Fibroblast of pulmonary artery (primary cell): Measurements from ENCODE around the gene TBC1D20.
"Not testable (repeated sequence)": the region's sequence is repeated elsewhere in the genome, so short reads cannot be mapped to it uniquely, and the experiment has no call there.

ENCODE experiments used
- DNase-seq: peaks from one replicate; pipeline ENCODE4 v3.0.0-alpha.2; 2010; ENCODE audit warnings: low read depth
- H3K4me3 ChIP-seq: replicated peaks from 2 replicates; pipeline ENCODE4 v1.5.1; 2011; ENCODE audit warnings: low read depth, mild to moderate bottlenecking, control low read depth, low read length, moderate library complexity
- TF ChIP-seq, protein P1 (sequence below): IDR thresholded peaks from 2 replicates; pipeline ENCODE4 v1.5.1; 2011; ENCODE audit warnings: mild to moderate bottlenecking, control low read depth, low read length, inconsistent platforms; ENCODE audit errors: missing control alignments

Gene TBC1D20

GRCh38 chr20:396619-397431 lies 65.5 kb downstream of the TBC1D20 start:
- TF ChIP-seq, protein P1, sequence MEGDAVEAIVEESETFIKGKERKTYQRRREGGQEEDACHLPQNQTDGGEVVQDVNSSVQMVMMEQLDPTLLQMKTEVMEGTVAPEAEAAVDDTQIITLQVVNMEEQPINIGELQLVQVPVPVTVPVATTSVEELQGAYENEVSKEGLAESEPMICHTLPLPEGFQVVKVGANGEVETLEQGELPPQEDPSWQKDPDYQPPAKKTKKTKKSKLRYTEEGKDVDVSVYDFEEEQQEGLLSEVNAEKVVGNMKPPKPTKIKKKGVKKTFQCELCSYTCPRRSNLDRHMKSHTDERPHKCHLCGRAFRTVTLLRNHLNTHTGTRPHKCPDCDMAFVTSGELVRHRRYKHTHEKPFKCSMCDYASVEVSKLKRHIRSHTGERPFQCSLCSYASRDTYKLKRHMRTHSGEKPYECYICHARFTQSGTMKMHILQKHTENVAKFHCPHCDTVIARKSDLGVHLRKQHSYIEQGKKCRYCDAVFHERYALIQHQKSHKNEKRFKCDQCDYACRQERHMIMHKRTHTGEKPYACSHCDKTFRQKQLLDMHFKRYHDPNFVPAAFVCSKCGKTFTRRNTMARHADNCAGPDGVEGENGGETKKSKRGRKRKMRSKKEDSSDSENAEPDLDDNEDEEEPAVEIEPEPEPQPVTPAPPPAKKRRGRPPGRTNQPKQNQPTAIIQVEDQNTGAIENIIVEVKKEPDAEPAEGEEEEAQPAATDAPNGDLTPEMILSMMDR: no peak
- no peak for DNase-seq
- no peak overlapping the region for H3K4me3 ChIP-seq

GRCh38 chr20:396252-396618 lies 66.1 kb downstream of the TBC1D20 start:
- TF ChIP-seq, protein P1: no peak
- no peak for DNase-seq
- no peak overlapping the region for H3K4me3 ChIP-seq

DNA sequence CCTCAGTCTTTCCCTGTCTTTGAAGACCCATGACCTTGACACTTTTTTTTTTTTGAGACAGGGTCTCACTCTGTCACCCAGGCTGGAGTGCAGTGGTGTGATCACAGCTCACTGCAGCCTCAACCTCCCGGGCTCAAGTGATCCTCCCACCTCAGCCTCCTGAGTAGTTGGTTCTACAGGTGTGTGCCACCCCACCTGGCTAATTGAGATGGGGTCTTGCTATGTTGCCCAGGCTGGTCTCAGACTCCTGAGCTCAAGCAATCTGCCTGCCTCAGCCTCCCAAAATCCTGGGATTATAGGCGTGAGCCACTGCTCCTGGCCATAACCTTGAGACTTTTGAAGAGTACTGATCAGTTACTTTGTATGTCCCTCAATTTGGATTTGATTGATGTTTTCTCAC lies 69.0 kb downstream of the TBC1D20 start:
- not testable (repeated sequence) for DNase-seq, H3K4me3 ChIP-seq

GRCh38 chr20:391041-391711 lies 71.2 kb downstream of the TBC1D20 start:
- TF ChIP-seq, protein P1: no peak
- no peak overlapping the region for H3K4me3 ChIP-seq
- no peak for DNase-seq

DNA sequence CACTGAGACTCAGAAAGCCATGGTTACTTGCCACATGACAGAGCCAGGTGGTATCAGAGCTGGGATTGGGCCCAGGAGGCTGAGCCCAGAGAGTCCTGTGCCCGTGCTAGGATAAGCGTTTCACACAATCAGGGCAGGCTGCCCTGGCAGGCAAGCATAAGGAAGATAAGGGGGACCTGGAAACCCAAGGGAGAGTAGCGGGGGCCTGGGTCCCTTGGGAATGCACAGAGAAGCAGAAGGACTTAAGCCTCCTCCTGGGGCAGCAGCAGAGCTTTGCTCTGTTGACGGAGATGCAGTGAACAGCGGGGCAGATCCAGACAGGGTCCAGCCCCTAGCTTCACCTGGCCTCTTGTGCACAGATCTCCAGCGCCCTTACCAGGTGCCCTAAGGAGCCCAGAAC lies 73.1 kb downstream of the TBC1D20 start:
- DNase-seq: no peak
- no peak overlapping the region for H3K4me3 ChIP-seq

DNA sequence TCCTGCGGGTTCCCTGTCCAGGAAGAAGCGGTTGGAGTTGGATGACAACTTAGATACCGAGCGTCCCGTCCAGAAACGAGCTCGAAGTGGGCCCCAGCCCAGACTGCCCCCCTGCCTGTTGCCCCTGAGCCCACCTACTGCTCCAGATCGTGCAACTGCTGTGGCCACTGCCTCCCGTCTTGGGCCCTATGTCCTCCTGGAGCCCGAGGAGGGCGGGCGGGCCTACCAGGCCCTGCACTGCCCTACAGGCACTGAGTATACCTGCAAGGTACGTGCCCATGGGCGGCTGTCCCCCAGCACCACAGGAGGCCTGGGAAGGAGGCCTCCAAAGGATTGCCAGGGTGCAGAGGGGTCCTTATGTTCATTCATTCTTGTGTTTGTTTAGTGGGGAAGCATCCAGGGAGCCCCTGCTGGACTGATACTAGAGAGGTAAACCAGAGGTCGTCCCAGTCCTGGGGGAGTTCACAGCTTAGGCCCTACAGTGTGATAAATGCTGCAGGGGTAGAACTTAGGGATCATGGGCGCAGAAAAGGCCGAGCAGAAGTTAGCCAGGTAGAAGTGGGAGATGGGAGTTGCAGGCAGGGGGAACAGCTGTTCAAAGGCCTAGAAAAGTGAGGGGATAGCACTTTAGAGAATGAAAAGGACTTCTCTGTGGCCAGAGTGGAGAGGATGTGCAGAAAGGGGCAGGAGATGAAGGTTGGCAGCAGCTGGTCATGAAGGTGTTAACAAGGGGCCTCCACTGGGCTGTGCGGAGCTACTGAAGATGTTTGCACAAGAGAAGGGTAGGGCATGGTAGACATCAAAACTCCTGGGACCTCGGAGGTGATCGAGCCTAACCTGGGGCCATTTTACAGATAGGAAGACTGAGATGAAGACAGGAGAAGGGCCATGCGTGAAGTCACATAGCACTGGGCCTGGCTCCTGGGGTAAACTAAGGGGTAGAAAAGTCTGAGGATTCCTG lies 74.0 kb downstream of the TBC1D20 start:
- DNase-seq: no peak
- no peak overlapping the region for H3K4me3 ChIP-seq
- TF ChIP-seq, protein P1: no peak

More for the DNA sequence above, 73.1 kb downstream of the TBC1D20 start:
- TF ChIP-seq, protein P1: no peak

DNA sequence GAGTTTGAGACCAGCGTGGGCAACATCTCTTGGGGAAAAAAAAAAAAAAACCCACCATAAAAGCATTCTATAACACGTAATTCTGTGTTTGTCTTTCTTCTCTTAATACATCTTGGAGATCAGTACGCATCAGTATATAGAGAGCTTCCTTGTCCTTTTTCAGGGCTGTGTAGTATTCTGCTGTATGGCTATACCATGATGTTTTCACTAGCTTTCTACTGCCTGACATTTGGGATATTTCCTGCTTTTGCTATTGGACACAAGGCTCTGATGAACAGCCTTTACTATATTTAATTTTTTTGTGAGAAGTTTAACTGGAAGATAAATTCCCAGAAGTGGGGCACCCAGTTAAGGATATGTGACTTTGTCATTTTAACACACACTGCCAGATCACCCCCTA lies 74.8 kb downstream of the TBC1D20 start:
- TF ChIP-seq, protein P1: no peak
- DNase-seq: no peak

GRCh38 chr20:386634-387033 lies 75.7 kb downstream of the TBC1D20 start:
- DNase-seq: not testable (repeated sequence)

More for the DNA sequence above, 74.8 kb downstream of the TBC1D20 start:
- no peak overlapping the region for H3K4me3 ChIP-seq

More at GRCh38 chr20:386634-387033, 75.7 kb downstream of the TBC1D20 start:
- H3K4me3 ChIP-seq: not testable (repeated sequence)
